D721Med (cell line): ENCODE results near the gene GLI3.

ENCODE experiments used
- DNase-seq: peaks from one replicate; pipeline ENCODE4 v3.0.0; 2011; ENCODE audit warnings: low spot score; ENCODE audit not compliant: insufficient read length
- FAIRE-seq: peaks from 2 replicates; lab custom pipeline; 2011; peaks lifted over from hg19 to GRCh38; lab: Jason Lieb, UNC
- CTCF ChIP-seq: IDR thresholded peaks from 2 replicates; pipeline ENCODE4 v1.5.1; 2012; ENCODE audit warnings: mild to moderate bottlenecking, control low read depth; ENCODE audit not compliant: insufficient read depth; ENCODE audit errors: missing control alignments

Gene GLI3

GRCh38 chr7:42236266-42236975 lies 588 bp downstream of the GLI3 start:
- FAIRE-seq (no peak), DNase-seq (no peak)
- no peak for TF ChIP-seq CTCF

- no peak for FAIRE-seq
- DNase-seq: no peak
- TF ChIP-seq CTCF: no peak
Measured at GRCh38 chr7:42235741-42236161, 1.3 kb downstream of the GLI3 start.

- DNase-seq (no peak), FAIRE-seq (no peak)
- TF ChIP-seq CTCF: no peak
Measured at GRCh38 chr7:42234736-42235135, 2.3 kb downstream of the GLI3 start.

GRCh38 chr7:42233695-42234331 lies 3.2 kb downstream of the GLI3 start:
- FAIRE-seq: no peak
- TF ChIP-seq CTCF: no peak
- DNase-seq: no peak

- no peak for TF ChIP-seq CTCF
- FAIRE-seq (no peak), DNase-seq (no peak)
Measured at GRCh38 chr7:42233171-42233570, 3.8 kb downstream of the GLI3 start.

- no peak for TF ChIP-seq CTCF
- FAIRE-seq (no peak), DNase-seq (no peak)
Measured at GRCh38 chr7:42232275-42232674, 4.7 kb downstream of the GLI3 start.

- no peak for TF ChIP-seq CTCF
- DNase-seq (no peak), FAIRE-seq (no peak)
Measured at GRCh38 chr7:42231043-42231787, 5.8 kb downstream of the GLI3 start.
